Liver (tissue), 9 donors: ENCODE measurements around the gene RASGRP2. TPM values are rescaled to one million over a fixed set of nuclear protein-coding genes. Genes with fewer than 3 reads are reported as not detected.

Experiments used
- DNase-seq: peaks from one replicate; pipeline ENCODE4 v3.0.0-alpha.2; 2017; ENCODE audit warnings: low spot score
- H3K27ac ChIP-seq, 2 donors: one replicate each; pipeline ENCODE4 v1.7.0; 2013; ENCODE audit warnings: inconsistent platforms in 2 of 2, low read length in 2 of 2, control low read depth in 1 of 2, low read depth in 1 of 2, mild to moderate bottlenecking in 1 of 2
- H3K27me3 ChIP-seq, 4 donors: one replicate each; pipeline versions ENCODE4 v1.6.1 to v1.7.0; 2013; ENCODE audit warnings: low read length in 3 of 4, inconsistent platforms in 1 of 4, mild to moderate bottlenecking in 1 of 4, moderate library complexity in 1 of 4; ENCODE audit not compliant: control insufficient read depth in 4 of 4, insufficient read depth in 4 of 4
- H3K36me3 ChIP-seq, 4 donors: one replicate each; pipeline versions ENCODE4 v1.6.1 to v1.7.0; 2013; ENCODE audit warnings: low read length in 3 of 4, mild to moderate bottlenecking in 3 of 4, low read depth in 1 of 4, moderate library complexity in 1 of 4; ENCODE audit not compliant: control insufficient read depth in 4 of 4, insufficient read depth in 3 of 4
- H3K4me1 ChIP-seq, 4 donors: one replicate each; pipeline versions ENCODE4 v1.6.1 to v1.7.0; 2013; ENCODE audit warnings: low read length in 3 of 4, mild to moderate bottlenecking in 3 of 4, moderate library complexity in 1 of 4; ENCODE audit not compliant: control insufficient read depth in 4 of 4, insufficient read depth in 4 of 4
- H3K4me3 ChIP-seq, 3 donors: one replicate each; pipeline versions ENCODE4 v1.6.1 to v1.7.0; 2013; ENCODE audit warnings: low read length in 3 of 3, control low read depth in 1 of 3, low read depth in 1 of 3, mild to moderate bottlenecking in 1 of 3
- H3K9ac ChIP-seq, 2 donors: one replicate each; pipeline ENCODE4 v1.7.0; 2013; ENCODE audit warnings: low read length in 2 of 2, mild to moderate bottlenecking in 2 of 2, moderate library complexity in 2 of 2, control low read depth in 1 of 2, low read depth in 1 of 2
- H3K9me3 ChIP-seq, 4 donors: one replicate each; pipeline versions ENCODE4 v1.6.1 to v1.7.0; 2013; ENCODE audit warnings: low read length in 3 of 4; ENCODE audit not compliant: control insufficient read depth in 4 of 4
- EGR1 ChIP-seq, 2 donors: IDR thresholded peaks; 2 replicates each; pipeline ENCODE4 v1.6.1; 2016 to 2018; ENCODE audit warnings: antibody characterized with exemption in 2 of 2, low read depth in 2 of 2
- FOXA1 ChIP-seq: IDR thresholded peaks from 2 replicates; pipeline ENCODE4 v1.6.1; 2016; ENCODE audit warnings: antibody characterized with exemption
- GABPA ChIP-seq, 2 donors: IDR thresholded peaks in 1 of 2; conservative IDR thresholded peaks in 1 of 2; 2 replicates each; pipeline ENCODE4 v1.6.1; 2016; ENCODE audit warnings: antibody characterized with exemption in 2 of 2, mild to moderate bottlenecking in 1 of 2, moderate library complexity in 1 of 2
- HNF4A ChIP-seq, 2 donors: conservative IDR thresholded peaks; 2 replicates each; pipeline ENCODE4 v1.6.1; 2016; ENCODE audit warnings: antibody characterized with exemption in 2 of 2, mild to moderate bottlenecking in 2 of 2
- HNF4G ChIP-seq: IDR thresholded peaks from 2 replicates; pipeline ENCODE4 v1.6.1; 2016; ENCODE audit warnings: antibody characterized with exemption
- JUND ChIP-seq, 2 donors: IDR thresholded peaks; 2 replicates each; pipeline ENCODE4 v1.6.1; 2016; ENCODE audit warnings: antibody characterized with exemption in 2 of 2
- MAX ChIP-seq: IDR thresholded peaks from 2 replicates; pipeline ENCODE4 v1.6.1; 2016; ENCODE audit warnings: antibody characterized with exemption
- NR2F2 ChIP-seq: IDR thresholded peaks from 2 replicates; pipeline ENCODE4 v1.6.1; 2016; ENCODE audit warnings: antibody characterized with exemption
- RAD21 ChIP-seq, 2 donors: IDR thresholded peaks; 2 replicates each; pipeline ENCODE4 v1.6.1; 2016; ENCODE audit warnings: antibody characterized with exemption in 2 of 2, mild to moderate bottlenecking in 2 of 2
- REST ChIP-seq: IDR thresholded peaks from 2 replicates; pipeline ENCODE4 v1.6.1; 2016; ENCODE audit warnings: antibody characterized with exemption, mild to moderate bottlenecking
- RXRA ChIP-seq, 2 donors: IDR thresholded peaks; 2 replicates each; pipeline ENCODE4 v1.6.1; 2017 to 2018; ENCODE audit warnings: antibody characterized with exemption in 2 of 2, mild to moderate bottlenecking in 1 of 2
- SP1 ChIP-seq: IDR thresholded peaks from 2 replicates; pipeline ENCODE4 v1.6.1; 2018; ENCODE audit warnings: antibody characterized with exemption, mild to moderate bottlenecking
- YY1 ChIP-seq: IDR thresholded peaks from 2 replicates; pipeline ENCODE4 v1.6.1; 2016; ENCODE audit warnings: antibody characterized with exemption, mild to moderate bottlenecking
- WGBS: extraction: QIAGEN DNeasy Blood & Tissue Kit; methylation state at CpG from one replicate; pipeline ENCODE4 v1.1.7; 2013; 5-methylcytosine and 5-hydroxymethylcytosine counted together
- polyA plus RNA-seq, 2 donors: library from polyadenylated mRNA; stranded (reverse) in 1 of 2; unstranded in 1 of 2; fragments of 200-250 nt in 1 of 2; fragments of >200 nt in 1 of 2; fragmentation: Nextera tagmentation in 1 of 2; extraction: Ambion mirVana in 1 of 2; gene quantifications; one replicate each; pipeline versions ENCODE4 v1.2.1 to v1.2.3, GENCODE V29; 2013 to 2015
- total RNA-seq, 2 donors: library from RNA; depleted of rRNA; stranded (reverse); fragments of >200 nt; gene quantifications; one replicate each; pipeline ENCODE4 v1.2.3, GENCODE V29; 2014
- TF ChIP-seq, protein P1 (sequence below): fragments of 150-350 bp; IDR thresholded peaks from 2 replicates; pipeline ENCODE4 v1.5.1; 2017; ENCODE audit warnings: improper control_type of control experiment, low read depth, low read length; ENCODE audit not compliant: missing input control
- TF ChIP-seq, protein P2 (sequence below): IDR thresholded peaks from 2 replicates; pipeline ENCODE4 v1.6.1; 2016; ENCODE audit warnings: antibody characterized with exemption
- donor health status: healthy.
- donor health status: healthy.
- donor health status: healthy.
- donor health status: healthy.
- donor health status: healthy.

RASGRP2 gene
- total and polyA plus RNA-seq, 4 donors: 2.7 to 14.9 (median 8.7) TPM

GRCh38 chr11:64684357-64684756 lies 59.6 kb downstream of the RASGRP2 start:
- H3K4me3 ChIP-seq: no peak overlapping the region
- 75% methylated on average over 8 of the region's 8 CpGs for WGBS
- no peak overlapping the region for H3K9ac ChIP-seq
- peaks cover 0 to 27% (median 22%) of the 10 kb centered on the region in 4 donors for H3K4me1 ChIP-seq
- no peaks in the 10 kb centered on the region for H3K36me3 ChIP-seq
- TF ChIP-seq FOXA1: no peak
- TF ChIP-seq HNF4G: no peak
- TF ChIP-seq RAD21 (IDR thresholded peaks at IDR 0.05): no peak
- no peak for TF ChIP-seq JUND (IDR thresholded peaks at IDR 0.05)
- no peak for TF ChIP-seq REST
- TF ChIP-seq GABPA (IDR thresholded peaks at IDR 0.05 in 1 of 2, conservative IDR thresholded peaks at IDR 0.05 in 1 of 2): no peak
- no peak for TF ChIP-seq SP1
- no peaks in the 10 kb centered on the region for H3K9me3 ChIP-seq
- H3K27ac ChIP-seq: no peak overlapping the region
- peaks cover 0 to 7% (median 1%) of the 10 kb centered on the region in 4 donors for H3K27me3 ChIP-seq
- DNase-seq: no peak

- Histone ChIP-seq H3K36me3 (no peaks in the 10 kb centered on the region), H3K4me3 (no peak overlapping the region), H3K27me3 (peaks cover 0 to 4% (median 1%) of the 10 kb centered on the region in 4 donors), H3K9me3 (no peaks in the 10 kb centered on the region), H3K9ac (no peak overlapping the region), H3K27ac (no peak overlapping the region), H3K4me1 (peaks cover 2 to 19% (median 17%) of the 10 kb centered on the region in 4 donors)
- DNase-seq: no peak
- TF ChIP-seq HNF4A (conservative IDR thresholded peaks at IDR 0.05): peak in 1 of 2 donors; percentile 21
- no peak for TF ChIP-seq RAD21 (IDR thresholded peaks at IDR 0.05)
- no peak for TF ChIP-seq RXRA (IDR thresholded peaks at IDR 0.05)
- 34% methylated on average over 4 of the region's 4 CpGs for WGBS
Observed at GRCh38 chr11:64681171-64681570, 62.8 kb downstream of the RASGRP2 start.

GRCh38 chr11:64679846-64680245 lies 64.1 kb downstream of the RASGRP2 start:
- no peaks in the 10 kb centered on the region for H3K9me3 ChIP-seq
- no peak overlapping the region for H3K27ac ChIP-seq
- DNase-seq: no peak
- peaks cover 0 to 9% (median 1%) of the 10 kb centered on the region in 4 donors for H3K27me3 ChIP-seq
- TF ChIP-seq FOXA1 (no peak), REST (no peak), RXRA (IDR thresholded peaks at IDR 0.05) (no peak), YY1 (no peak), MAX (no peak), HNF4G (no peak), NR2F2 (no peak), EGR1 (IDR thresholded peaks at IDR 0.05; ENCODE audit: low read depth in 2 of 2) (no peak), RAD21 (IDR thresholded peaks at IDR 0.05) (no peak)
- TF ChIP-seq, protein P1, sequence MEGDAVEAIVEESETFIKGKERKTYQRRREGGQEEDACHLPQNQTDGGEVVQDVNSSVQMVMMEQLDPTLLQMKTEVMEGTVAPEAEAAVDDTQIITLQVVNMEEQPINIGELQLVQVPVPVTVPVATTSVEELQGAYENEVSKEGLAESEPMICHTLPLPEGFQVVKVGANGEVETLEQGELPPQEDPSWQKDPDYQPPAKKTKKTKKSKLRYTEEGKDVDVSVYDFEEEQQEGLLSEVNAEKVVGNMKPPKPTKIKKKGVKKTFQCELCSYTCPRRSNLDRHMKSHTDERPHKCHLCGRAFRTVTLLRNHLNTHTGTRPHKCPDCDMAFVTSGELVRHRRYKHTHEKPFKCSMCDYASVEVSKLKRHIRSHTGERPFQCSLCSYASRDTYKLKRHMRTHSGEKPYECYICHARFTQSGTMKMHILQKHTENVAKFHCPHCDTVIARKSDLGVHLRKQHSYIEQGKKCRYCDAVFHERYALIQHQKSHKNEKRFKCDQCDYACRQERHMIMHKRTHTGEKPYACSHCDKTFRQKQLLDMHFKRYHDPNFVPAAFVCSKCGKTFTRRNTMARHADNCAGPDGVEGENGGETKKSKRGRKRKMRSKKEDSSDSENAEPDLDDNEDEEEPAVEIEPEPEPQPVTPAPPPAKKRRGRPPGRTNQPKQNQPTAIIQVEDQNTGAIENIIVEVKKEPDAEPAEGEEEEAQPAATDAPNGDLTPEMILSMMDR: no peak
- TF ChIP-seq, protein P2, sequence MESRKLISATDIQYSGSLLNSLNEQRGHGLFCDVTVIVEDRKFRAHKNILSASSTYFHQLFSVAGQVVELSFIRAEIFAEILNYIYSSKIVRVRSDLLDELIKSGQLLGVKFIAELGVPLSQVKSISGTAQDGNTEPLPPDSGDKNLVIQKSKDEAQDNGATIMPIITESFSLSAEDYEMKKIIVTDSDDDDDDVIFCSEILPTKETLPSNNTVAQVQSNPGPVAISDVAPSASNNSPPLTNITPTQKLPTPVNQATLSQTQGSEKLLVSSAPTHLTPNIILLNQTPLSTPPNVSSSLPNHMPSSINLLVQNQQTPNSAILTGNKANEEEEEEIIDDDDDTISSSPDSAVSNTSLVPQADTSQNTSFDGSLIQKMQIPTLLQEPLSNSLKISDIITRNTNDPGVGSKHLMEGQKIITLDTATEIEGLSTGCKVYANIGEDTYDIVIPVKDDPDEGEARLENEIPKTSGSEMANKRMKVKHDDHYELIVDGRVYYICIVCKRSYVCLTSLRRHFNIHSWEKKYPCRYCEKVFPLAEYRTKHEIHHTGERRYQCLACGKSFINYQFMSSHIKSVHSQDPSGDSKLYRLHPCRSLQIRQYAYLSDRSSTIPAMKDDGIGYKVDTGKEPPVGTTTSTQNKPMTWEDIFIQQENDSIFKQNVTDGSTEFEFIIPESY: no peak
- no peak overlapping the region for H3K4me3 ChIP-seq
- WGBS: 35% methylated on average over 2 of the region's 2 CpGs
- peaks cover 2 to 30% (median 22%) of the 10 kb centered on the region in 4 donors for H3K4me1 ChIP-seq
- no peak overlapping the region for H3K9ac ChIP-seq
- H3K36me3 ChIP-seq: no peaks in the 10 kb centered on the region
